ENCODE data around the gene JAK1. TPM values are rescaled to one million over a fixed set of nuclear protein-coding genes. Genes with fewer than 3 reads are reported as not detected.

JAK1 gene
- total RNA-seq, 3 donors from 2014 or later (not counting 1 experiment from before 2014, with no cell fraction given): 507 to 626 (median 526) TPM

- Mint-ChIP-seq H3K4me3 (no peak overlapping the region), H3K4me1 (peaks cover 17 to 39% of the 10 kb centered on the region in 2 donors), H3K27ac (peak overlapping the region; percentile 26 to 47), H3K27me3 (ENCODE audit: low read depth in 2 of 2) (no peaks in the 10 kb centered on the region), H3K9me3 (no peaks in the 10 kb centered on the region), H3K36me3 (peaks cover 9% of the 10 kb centered on the region)
- Histone ChIP-seq H3K36me3 (ENCODE audit: control insufficient read depth, insufficient read depth, low read length) (peaks cover 100% of the 10 kb centered on the region), H3K4me3 (ENCODE audit: low read length) (no peak overlapping the region), H3K27ac (ENCODE audit: low read length) (no peak overlapping the region), H3K27me3 (ENCODE audit: control insufficient read depth, insufficient read depth, low read length) (no peaks in the 10 kb centered on the region), H3K4me1 (ENCODE audit: control insufficient read depth, insufficient read depth, low read length) (peaks cover 7% of the 10 kb centered on the region), H3K9me3 (ENCODE audit: control insufficient read depth, insufficient read depth, low read length) (no peaks in the 10 kb centered on the region)
- over 99% methylated on average over 4 of the region's 4 CpGs for WGBS (ENCODE audit: insufficient coverage)
- intact Hi-C loops (cut with micrococcal nuclease): no loop called here
- no peak for DNase-seq
- TF ChIP-seq CTCF (IDR thresholded peaks at IDR 0.05): no peak
- ATAC-seq: no peak
Observed at GRCh38 chr1:64847666-64848065, 118.7 kb downstream of the JAK1 start.

DNA sequence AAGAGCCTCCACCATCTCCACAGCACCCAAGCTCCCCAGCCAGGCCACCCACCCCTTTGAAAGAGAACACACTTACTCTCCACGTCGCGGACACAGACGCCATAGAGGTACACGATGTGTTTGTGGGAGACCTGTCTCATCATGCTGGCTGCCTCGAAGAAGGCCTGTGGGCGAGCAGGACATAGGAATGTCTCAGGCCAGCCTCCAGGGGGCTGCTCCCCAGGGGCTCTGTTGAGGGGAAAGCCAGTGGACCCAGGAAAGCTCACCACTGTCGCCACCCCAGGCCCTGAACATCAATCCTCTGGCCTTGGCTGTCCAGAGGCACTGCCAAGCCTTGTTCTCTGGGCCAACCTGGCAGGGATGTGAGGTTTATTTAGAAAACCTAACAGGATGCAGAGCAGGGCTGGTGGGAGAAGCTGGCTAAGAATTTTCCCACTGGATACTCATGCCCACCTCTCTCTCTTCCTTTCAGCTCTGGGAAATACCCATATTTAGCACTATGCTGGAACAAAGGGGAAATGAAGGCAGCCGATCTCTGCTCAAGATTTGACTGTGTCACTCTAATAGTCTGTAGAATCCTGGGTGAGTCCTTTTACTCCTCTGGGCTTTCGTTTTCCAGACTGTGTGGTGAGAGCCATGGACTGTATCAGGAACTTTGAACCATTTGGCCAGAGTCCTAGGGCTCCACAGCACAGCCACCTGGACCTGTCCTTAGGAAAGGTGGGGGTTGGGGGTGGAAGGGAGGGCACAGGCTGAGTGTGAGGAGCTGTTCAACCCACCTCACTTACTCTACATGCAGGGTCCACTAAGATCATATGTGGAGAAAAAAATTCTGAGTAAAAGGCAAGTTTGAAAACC, 119.5 kb downstream of the JAK1 start:
- Histone ChIP-seq H3K4me1 (ENCODE audit: control insufficient read depth, insufficient read depth, low read length) (peaks cover 7% of the 10 kb centered on the region), H3K4me3 (ENCODE audit: low read length) (no peak overlapping the region), H3K27ac (ENCODE audit: low read length) (no peak overlapping the region), H3K9me3 (ENCODE audit: control insufficient read depth, insufficient read depth, low read length) (no peaks in the 10 kb centered on the region), H3K36me3 (ENCODE audit: control insufficient read depth, insufficient read depth, low read length) (peaks cover 98% of the 10 kb centered on the region), H3K27me3 (ENCODE audit: control insufficient read depth, insufficient read depth, low read length) (no peaks in the 10 kb centered on the region)
- Mint-ChIP-seq H3K4me1 (peaks cover 9 to 31% of the 10 kb centered on the region in 2 donors), H3K27ac (peak overlapping the region; percentile 70 to 77), H3K36me3 (peaks cover 2% of the 10 kb centered on the region), H3K9me3 (no peaks in the 10 kb centered on the region), H3K27me3 (ENCODE audit: low read depth in 2 of 2) (no peaks in the 10 kb centered on the region), H3K4me3 (no peak overlapping the region)
- intact Hi-C loops (cut with micrococcal nuclease): no loop called here
- DNase-seq (no peak), ATAC-seq (no peak)
- no peak for TF ChIP-seq CTCF (IDR thresholded peaks at IDR 0.05)
- WGBS (ENCODE audit: insufficient coverage): 96% methylated on average over 10 of the region's 10 CpGs

DNA sequence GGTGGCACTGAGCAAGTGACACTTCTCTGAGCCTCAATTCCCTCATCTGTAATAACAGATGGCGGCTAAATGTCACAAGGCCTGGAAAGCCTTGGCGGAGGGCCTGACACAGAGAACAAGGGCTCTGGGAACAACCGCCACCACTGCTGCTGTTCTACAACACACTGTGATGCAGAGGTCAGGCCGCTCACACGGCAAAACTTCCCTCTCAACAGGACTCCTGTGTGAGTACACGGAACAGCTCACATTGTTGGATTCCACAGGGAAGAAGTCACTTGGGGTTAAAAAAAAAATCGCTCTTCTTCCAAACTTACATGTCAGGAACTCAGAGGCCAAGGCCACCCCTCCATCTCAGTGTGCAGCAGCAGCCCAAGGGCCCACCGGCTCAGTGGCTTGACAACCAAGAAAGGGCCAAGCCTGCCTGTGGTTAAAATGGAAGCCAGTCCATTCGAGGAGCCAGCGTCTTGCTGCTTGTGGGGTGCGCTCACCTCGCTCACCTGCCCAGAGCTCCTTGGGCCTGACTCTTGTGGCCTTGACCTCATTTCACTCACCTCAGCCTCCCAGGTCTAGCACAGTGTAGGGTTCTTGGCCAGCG, 120.4 kb downstream of the JAK1 start:
- 95% methylated on average over 13 of the region's 13 CpGs for WGBS (ENCODE audit: insufficient coverage)
- Histone ChIP-seq H3K27ac (ENCODE audit: low read length) (no peak overlapping the region), H3K27me3 (ENCODE audit: control insufficient read depth, insufficient read depth, low read length) (no peaks in the 10 kb centered on the region), H3K4me3 (ENCODE audit: low read length) (no peak overlapping the region), H3K9me3 (ENCODE audit: control insufficient read depth, insufficient read depth, low read length) (no peaks in the 10 kb centered on the region), H3K4me1 (ENCODE audit: control insufficient read depth, insufficient read depth, low read length) (peaks cover 7% of the 10 kb centered on the region), H3K36me3 (ENCODE audit: control insufficient read depth, insufficient read depth, low read length) (peaks cover 98% of the 10 kb centered on the region)
- DNase-seq: no peak
- Mint-ChIP-seq H3K27ac (peak overlapping the region; percentile 70 to 77), H3K36me3 (peaks cover 10% of the 10 kb centered on the region), H3K9me3 (no peaks in the 10 kb centered on the region), H3K4me1 (peaks cover 9 to 24% of the 10 kb centered on the region in 2 donors), H3K4me3 (no peak overlapping the region), H3K27me3 (ENCODE audit: low read depth in 2 of 2) (no peaks in the 10 kb centered on the region)
- no peak for TF ChIP-seq CTCF (IDR thresholded peaks at IDR 0.05)
- no peak for ATAC-seq
- intact Hi-C loops (cut with micrococcal nuclease): no loop called here
